ENCODE data around the gene RAB25.
A peak's percentile ranks its signal among the peaks of the same experiment; 100 is the strongest.

RAB25 gene

GRCh38 chr1:156075162-156075561 lies 14.2 kb downstream of the RAB25 start:
- TF ChIP-seq ZFX (IDR thresholded peaks at IDR 0.05; ENCODE audit: borderline replicate concordance), result no peak
- H3K27ac ChIP-seq, result no peak overlapping the region

- no peak overlapping the region for H3K27ac ChIP-seq
- TF ChIP-seq ZFX (IDR thresholded peaks at IDR 0.05; ENCODE audit: borderline replicate concordance), result no peak
- TF ChIP-seq, protein P1, sequence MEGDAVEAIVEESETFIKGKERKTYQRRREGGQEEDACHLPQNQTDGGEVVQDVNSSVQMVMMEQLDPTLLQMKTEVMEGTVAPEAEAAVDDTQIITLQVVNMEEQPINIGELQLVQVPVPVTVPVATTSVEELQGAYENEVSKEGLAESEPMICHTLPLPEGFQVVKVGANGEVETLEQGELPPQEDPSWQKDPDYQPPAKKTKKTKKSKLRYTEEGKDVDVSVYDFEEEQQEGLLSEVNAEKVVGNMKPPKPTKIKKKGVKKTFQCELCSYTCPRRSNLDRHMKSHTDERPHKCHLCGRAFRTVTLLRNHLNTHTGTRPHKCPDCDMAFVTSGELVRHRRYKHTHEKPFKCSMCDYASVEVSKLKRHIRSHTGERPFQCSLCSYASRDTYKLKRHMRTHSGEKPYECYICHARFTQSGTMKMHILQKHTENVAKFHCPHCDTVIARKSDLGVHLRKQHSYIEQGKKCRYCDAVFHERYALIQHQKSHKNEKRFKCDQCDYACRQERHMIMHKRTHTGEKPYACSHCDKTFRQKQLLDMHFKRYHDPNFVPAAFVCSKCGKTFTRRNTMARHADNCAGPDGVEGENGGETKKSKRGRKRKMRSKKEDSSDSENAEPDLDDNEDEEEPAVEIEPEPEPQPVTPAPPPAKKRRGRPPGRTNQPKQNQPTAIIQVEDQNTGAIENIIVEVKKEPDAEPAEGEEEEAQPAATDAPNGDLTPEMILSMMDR (IDR thresholded peaks at IDR 0.05), result no peak
These were observed 14.8 kb downstream of the RAB25 start for GRCh38 chr1:156075775-156076204.

GRCh38 chr1:156076609-156077429 lies 15.9 kb downstream of the RAB25 start:
- TF ChIP-seq, protein P1 (IDR thresholded peaks at IDR 0.05), result no peak
- no peak for TF ChIP-seq ZFX (IDR thresholded peaks at IDR 0.05; ENCODE audit: borderline replicate concordance)
- H3K27ac ChIP-seq, result no peak overlapping the region

GRCh38 chr1:156077430-156077760 lies 16.4 kb downstream of the RAB25 start:
- no peak for TF ChIP-seq ZFX (IDR thresholded peaks at IDR 0.05; ENCODE audit: borderline replicate concordance)
- TF ChIP-seq, protein P1 (IDR thresholded peaks at IDR 0.05), result no peak
- no peak overlapping the region for H3K27ac ChIP-seq

DNA sequence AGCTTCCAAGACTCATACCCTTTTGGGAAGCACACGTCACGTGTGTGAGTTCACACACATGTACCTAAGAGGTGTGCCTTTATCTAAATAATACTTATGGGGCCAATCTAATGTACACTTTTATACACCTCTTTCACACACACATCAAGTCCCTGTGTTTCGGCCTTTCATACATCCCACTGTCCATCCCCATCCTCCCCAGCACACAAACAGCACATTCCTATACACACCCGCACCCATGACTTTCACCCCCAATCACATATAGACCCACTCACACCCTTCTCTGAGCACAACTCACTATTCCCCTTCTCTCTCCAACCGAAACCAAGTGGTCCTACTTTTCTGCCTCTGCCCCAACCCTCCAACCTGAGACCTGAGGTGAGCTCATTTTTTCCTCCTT lies 17.8 kb downstream of the RAB25 start:
- TF ChIP-seq ZFX (IDR thresholded peaks at IDR 0.05; ENCODE audit: borderline replicate concordance), result no peak
- TF ChIP-seq, protein P1 (IDR thresholded peaks at IDR 0.05), result no peak
- H3K27ac ChIP-seq, result peak overlapping the region; percentile 18; the same call in 1 of the 2 replicates

GRCh38 chr1:156079762-156080161 lies 18.8 kb downstream of the RAB25 start:
- TF ChIP-seq, protein P1 (IDR thresholded peaks at IDR 0.05), result no peak
- TF ChIP-seq ZFX (IDR thresholded peaks at IDR 0.05; ENCODE audit: borderline replicate concordance), result no peak
- H3K27ac ChIP-seq, result peak overlapping the region; percentile 18; the same call in 1 of the 2 replicates

- no peak overlapping the region for H3K27ac ChIP-seq
- no peak for TF ChIP-seq ZFX (IDR thresholded peaks at IDR 0.05; ENCODE audit: borderline replicate concordance)
- TF ChIP-seq, protein P1 (IDR thresholded peaks at IDR 0.05), result no peak
These were observed 19.4 kb downstream of the RAB25 start for GRCh38 chr1:156080241-156080862.

Measured in 22Rv1 (cell line).